Measurements from ENCODE around the gene PBX3.

GRCh38 chr9:125926936-125927335 is 179.8 kb downstream of the PBX3 start:
- TF ChIP-seq POLR2A (IDR thresholded peaks at IDR 0.05; ENCODE audit: low read depth, low read length), result no peak
- TF ChIP-seq POLR2AphosphoS5 (IDR thresholded peaks at IDR 0.05; ENCODE audit: low read depth, low read length), result no peak
- TF ChIP-seq SPI1 (IDR thresholded peaks at IDR 0.05; ENCODE audit: low read depth, low read length), result no peak
